Naive B cell (primary cell): ENCODE results near the gene ACADS. TPM values are rescaled to one million over a fixed set of nuclear protein-coding genes. Genes with fewer than 3 reads are reported as not detected.

Source experiments
- ATAC-seq, 2 donors: fragments of 150-1000 bp; cut with Tn5 transposase; 2 replicates each; pipeline ENCODE4 v1.10.0; 2021; ENCODE audit warnings: low read depth in 2 of 2, mild to moderate bottlenecking in 2 of 2, moderate library complexity in 2 of 2
- DNase-seq: peaks from one replicate; pipeline ENCODE4 v3.0.0; 2022
- H3K27ac Mint-ChIP-seq, 6 donors: one replicate each; pipeline ENCODE4 v1.8.0; 2020 to 2022; ENCODE audit warnings: mild to moderate bottlenecking in 6 of 6, mixed read lengths in 6 of 6, moderate library complexity in 5 of 6, inconsistent platforms in 2 of 6
- H3K27me3 Mint-ChIP-seq, 3 donors: one replicate each; pipeline ENCODE4 v1.8.0; 2021 to 2022; ENCODE audit warnings: mixed read lengths in 3 of 3, mild to moderate bottlenecking in 1 of 3
- H3K36me3 Mint-ChIP-seq, 2 donors: one replicate each; pipeline ENCODE4 v1.8.0; 2020 to 2022; ENCODE audit warnings: mixed read lengths in 2 of 2, inconsistent platforms in 1 of 2, mild to moderate bottlenecking in 1 of 2
- H3K4me1 Mint-ChIP-seq, 3 donors: one replicate each; pipeline ENCODE4 v1.8.0; 2020 to 2022; ENCODE audit warnings: mixed read lengths in 3 of 3, inconsistent platforms in 1 of 3, mild to moderate bottlenecking in 1 of 3, moderate library complexity in 1 of 3
- H3K4me3 Mint-ChIP-seq, 8 donors: one replicate each; pipeline ENCODE4 v1.8.0; 2020 to 2022; ENCODE audit warnings: mild to moderate bottlenecking in 8 of 8, mixed read lengths in 8 of 8, moderate library complexity in 8 of 8, inconsistent platforms in 2 of 8
- H3K9me3 Mint-ChIP-seq, 7 donors: one replicate each; pipeline ENCODE4 v1.8.0; 2020 to 2022; ENCODE audit warnings: mixed read lengths in 7 of 7, mild to moderate bottlenecking in 5 of 7, inconsistent platforms in 2 of 7, moderate library complexity in 1 of 7
- polyA plus RNA-seq, 6 donors: library from polyadenylated mRNA; unstranded; fragments of 300-500 nt; fragmentation: Illumina TruSeq; gene quantifications; one replicate each; pipeline ENCODE4 v1.2.3, GENCODE V29; 2021; ENCODE audit warnings: low read depth in 6 of 6

The ACADS gene
- polyA plus RNA-seq, 6 donors from 2014 or later, result 3.4 to 17.4 (median 7.7) TPM

DNA sequence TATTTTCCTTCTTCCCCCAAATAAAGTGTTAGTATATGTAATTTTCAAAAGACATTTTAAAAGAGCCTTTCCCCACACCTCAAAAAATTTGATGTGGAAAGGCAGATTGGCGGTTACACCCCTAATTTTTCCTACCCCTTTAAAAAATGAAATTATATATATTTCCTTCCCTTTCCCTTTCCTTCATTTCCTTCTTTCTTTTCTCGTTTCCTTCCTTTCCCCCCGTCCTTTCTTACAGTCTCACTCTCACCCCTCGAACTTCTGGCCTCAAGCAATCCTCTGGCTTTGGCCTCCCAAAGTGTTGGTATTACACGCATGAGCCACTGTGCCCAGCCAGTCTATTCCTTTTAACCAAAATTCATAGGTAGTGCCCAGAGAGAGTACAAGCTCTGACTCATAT is 19.6 kb upstream of the ACADS start:
- peaks cover 2 to 10% of the 10 kb centered on the region in 2 donors for H3K36me3 Mint-ChIP-seq
- DNase-seq, result no peak
- H3K27me3 Mint-ChIP-seq, result no peaks in the 10 kb centered on the region
- no peak overlapping the region for H3K4me3 Mint-ChIP-seq
- no peaks in the 10 kb centered on the region for H3K9me3 Mint-ChIP-seq
- peaks cover 7 to 11% (median 8%) of the 10 kb centered on the region in 3 donors for H3K4me1 Mint-ChIP-seq
- ATAC-seq, result no peak
- no peak overlapping the region for H3K27ac Mint-ChIP-seq

DNA sequence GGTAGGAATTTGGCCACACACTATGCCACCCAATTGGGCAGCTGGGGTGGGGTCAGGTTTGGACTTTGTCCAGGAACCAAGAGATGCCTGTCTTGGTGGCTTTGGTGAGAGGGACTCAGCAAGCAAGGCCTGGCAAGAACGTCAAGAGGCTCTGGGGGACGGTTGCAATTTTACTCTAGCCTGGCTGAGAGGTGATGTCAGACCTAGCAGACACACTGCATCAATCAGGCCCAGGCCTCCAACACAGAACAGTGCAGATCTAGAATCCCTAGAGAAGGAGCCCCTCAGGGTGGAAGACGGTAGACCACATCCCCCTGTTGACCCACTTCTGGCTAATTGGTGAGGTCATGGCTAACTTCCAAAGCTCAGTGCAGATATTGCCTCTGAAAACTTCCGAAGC is 17.0 kb upstream of the ACADS start:
- Mint-ChIP-seq H3K36me3 (peaks cover 0 to 4% of the 10 kb centered on the region in 2 donors), H3K4me3 (peak overlapping the region in 4 of 8 donors; percentile 4 to 96 (median 66)), H3K4me1 (peaks cover 16 to 27% (median 18%) of the 10 kb centered on the region in 3 donors), H3K27ac (peak overlapping the region in 1 of 6 donors; percentile 11), H3K9me3 (no peaks in the 10 kb centered on the region), H3K27me3 (no peaks in the 10 kb centered on the region)
- DNase-seq (no peak), ATAC-seq (no peak)

DNA sequence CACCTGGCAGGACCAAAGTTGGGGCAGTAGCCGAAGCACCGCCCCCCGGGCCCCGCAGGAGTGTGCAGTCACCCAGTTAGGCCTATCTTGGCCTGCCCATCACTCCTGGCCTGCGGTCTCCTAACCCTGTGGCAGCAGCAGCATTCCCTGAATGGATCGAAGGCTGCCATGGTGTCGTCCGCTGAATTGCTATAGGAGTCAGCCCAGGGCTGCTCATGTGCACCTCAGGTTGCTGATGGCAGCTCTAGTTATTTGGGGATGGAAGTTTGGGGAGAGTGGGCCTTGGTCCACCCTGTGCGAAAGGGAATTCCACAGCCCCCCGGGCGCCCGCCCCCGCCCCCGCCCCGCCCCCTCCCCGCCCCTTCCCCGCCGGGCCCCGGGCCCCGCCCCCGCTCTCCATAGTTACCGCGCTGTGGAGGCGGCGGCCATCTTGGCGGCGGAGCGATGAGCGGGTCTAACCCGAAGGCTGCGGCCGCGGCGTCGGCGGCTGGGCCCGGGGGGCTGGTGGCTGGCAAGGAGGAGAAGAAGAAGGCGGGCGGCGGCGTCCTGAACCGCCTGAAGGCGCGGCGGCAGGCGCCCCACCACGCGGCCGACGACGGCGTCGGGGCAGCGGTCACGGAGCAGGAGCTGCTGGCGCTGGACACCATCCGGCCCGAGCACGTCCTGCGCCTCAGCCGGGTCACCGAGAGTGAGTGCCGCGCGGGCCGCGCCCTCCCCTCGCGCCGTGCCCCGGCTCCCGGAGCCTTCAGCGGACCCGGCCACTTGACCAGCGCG is 15.4 kb upstream of the ACADS start, which contains the start of gene UNC119B:
TSS of gene UNC119B (plus strand) at position 428 of the 774 bp plus-strand sequence. CDS start at position 445, 17 bp downstream.
- Mint-ChIP-seq H3K36me3 (peaks cover 0 to 6% of the 10 kb centered on the region in 2 donors), H3K9me3 (no peaks in the 10 kb centered on the region), H3K4me3 (peak within 1 kb of the TSS; percentile 85 to 96 (median 89)), H3K27me3 (no peaks in the 10 kb centered on the region), H3K27ac (peak within 1 kb of the TSS; percentile 44 to 93 (median 86)), H3K4me1 (peaks cover 22 to 30% (median 22%) of the 10 kb centered on the region in 3 donors)
- ATAC-seq, result peak; percentile 86 to 88
- peak; percentile 68 for DNase-seq

DNA sequence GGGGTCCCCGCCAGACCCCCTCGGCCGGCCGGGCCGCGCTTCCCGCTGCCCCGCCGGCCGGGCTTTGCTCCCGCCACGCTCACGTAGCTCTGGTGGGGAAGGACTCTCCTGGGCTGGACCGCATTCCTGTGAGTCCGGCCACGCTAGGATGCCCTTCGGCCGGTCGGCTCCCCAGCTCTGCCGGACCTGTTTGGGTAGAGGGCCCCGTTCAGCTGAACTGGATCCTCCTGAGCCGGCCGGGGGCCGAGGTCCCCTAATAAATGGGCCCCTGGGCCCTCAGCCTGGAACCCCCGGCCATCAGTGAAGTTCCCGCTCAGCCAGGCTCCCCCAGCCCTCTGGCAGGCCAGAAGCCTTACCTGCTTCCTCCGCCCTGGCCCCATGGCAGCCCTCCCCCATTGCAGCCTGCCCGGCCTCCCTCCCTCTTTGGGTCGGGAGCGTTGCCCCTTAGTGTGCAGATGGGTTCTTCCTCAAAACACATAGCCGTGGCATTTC is 14.8 kb upstream of the ACADS start:
- ATAC-seq, result peak; percentile 44 to 55
- Mint-ChIP-seq H3K9me3 (no peaks in the 10 kb centered on the region), H3K4me3 (peak overlapping the region; percentile 85 to 96 (median 89)), H3K27me3 (no peaks in the 10 kb centered on the region), H3K36me3 (peaks cover 0 to 6% of the 10 kb centered on the region in 2 donors), H3K4me1 (peaks cover 22 to 30% (median 22%) of the 10 kb centered on the region in 3 donors), H3K27ac (peak overlapping the region in 5 of 6 donors; percentile 60 to 91 (median 87))
- DNase-seq, result peak; percentile 40

DNA sequence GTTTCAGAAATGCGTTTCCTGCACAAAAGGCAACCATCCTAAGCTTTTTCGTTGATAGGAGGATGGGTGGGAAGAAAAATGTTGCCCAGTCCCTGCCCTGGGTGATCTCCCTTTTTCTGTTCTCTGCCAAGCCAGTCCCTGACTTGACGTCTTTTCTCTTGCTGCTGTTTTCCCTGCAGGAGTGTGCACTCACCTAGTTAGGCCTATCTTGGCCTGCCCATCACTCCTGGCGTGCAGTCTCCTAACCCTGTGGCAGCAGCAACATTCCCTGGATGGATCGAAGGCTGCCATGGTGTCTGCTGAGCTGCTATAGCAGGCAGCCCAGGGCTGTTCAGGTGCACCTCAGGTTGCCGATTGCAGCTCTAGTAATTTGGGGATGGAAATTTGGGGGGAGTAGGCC is 14.2 kb upstream of the ACADS start:
- peak overlapping the region; percentile 85 to 96 (median 89) for H3K4me3 Mint-ChIP-seq
- peak overlapping the region in 4 of 6 donors; percentile 63 to 91 (median 86) for H3K27ac Mint-ChIP-seq
- ATAC-seq, result no peak
- H3K27me3 Mint-ChIP-seq, result no peaks in the 10 kb centered on the region
- peaks cover 4 to 8% of the 10 kb centered on the region in 2 donors for H3K36me3 Mint-ChIP-seq
- no peaks in the 10 kb centered on the region for H3K9me3 Mint-ChIP-seq
- no peak for DNase-seq
- H3K4me1 Mint-ChIP-seq, result peaks cover 22 to 30% (median 25%) of the 10 kb centered on the region in 3 donors

GRCh38 chr12:120712610-120713009 is 13.0 kb upstream of the ACADS start:
- Mint-ChIP-seq H3K4me3 (peak overlapping the region in 2 of 8 donors; percentile 88 to 96), H3K27me3 (no peaks in the 10 kb centered on the region), H3K27ac (peak overlapping the region in 1 of 6 donors; percentile 84), H3K36me3 (peaks cover 9 to 13% of the 10 kb centered on the region in 2 donors), H3K9me3 (no peaks in the 10 kb centered on the region), H3K4me1 (peaks cover 22 to 30% (median 26%) of the 10 kb centered on the region in 3 donors)
- no peak for ATAC-seq
- DNase-seq, result no peak

- peak; percentile 76 for DNase-seq
- peaks cover 18 to 23% of the 10 kb centered on the region in 2 donors for H3K36me3 Mint-ChIP-seq
- H3K27me3 Mint-ChIP-seq, result no peaks in the 10 kb centered on the region
- H3K4me3 Mint-ChIP-seq, result peak overlapping the region in 2 of 8 donors; percentile 70 to 96
- H3K9me3 Mint-ChIP-seq, result no peaks in the 10 kb centered on the region
- peaks cover 22 to 31% (median 30%) of the 10 kb centered on the region in 3 donors for H3K4me1 Mint-ChIP-seq
- ATAC-seq, result peak; percentile 60 to 70
- H3K27ac Mint-ChIP-seq, result peak overlapping the region in 2 of 6 donors; percentile 30 to 44
Observed at GRCh38 chr12:120713861-120714482, 11.7 kb upstream of the ACADS start.

GRCh38 chr12:120718055-120718454 is 7.6 kb upstream of the ACADS start:
- Mint-ChIP-seq H3K4me3 (no peak overlapping the region), H3K4me1 (peaks cover 22 to 40% (median 25%) of the 10 kb centered on the region in 3 donors), H3K27me3 (no peaks in the 10 kb centered on the region), H3K9me3 (no peaks in the 10 kb centered on the region), H3K36me3 (peaks cover 29 to 48% of the 10 kb centered on the region in 2 donors), H3K27ac (no peak overlapping the region)
- DNase-seq (no peak), ATAC-seq (no peak)

GRCh38 chr12:120719072-120719471 is 6.6 kb upstream of the ACADS start:
- Mint-ChIP-seq H3K4me3 (peak overlapping the region in 2 of 8 donors; percentile 21 to 23), H3K4me1 (peaks cover 18 to 36% (median 20%) of the 10 kb centered on the region in 3 donors), H3K9me3 (no peaks in the 10 kb centered on the region), H3K27me3 (no peaks in the 10 kb centered on the region), H3K36me3 (peaks cover 29 to 44% of the 10 kb centered on the region in 2 donors), H3K27ac (no peak overlapping the region)
- ATAC-seq, result no peak
- no peak for DNase-seq

DNA sequence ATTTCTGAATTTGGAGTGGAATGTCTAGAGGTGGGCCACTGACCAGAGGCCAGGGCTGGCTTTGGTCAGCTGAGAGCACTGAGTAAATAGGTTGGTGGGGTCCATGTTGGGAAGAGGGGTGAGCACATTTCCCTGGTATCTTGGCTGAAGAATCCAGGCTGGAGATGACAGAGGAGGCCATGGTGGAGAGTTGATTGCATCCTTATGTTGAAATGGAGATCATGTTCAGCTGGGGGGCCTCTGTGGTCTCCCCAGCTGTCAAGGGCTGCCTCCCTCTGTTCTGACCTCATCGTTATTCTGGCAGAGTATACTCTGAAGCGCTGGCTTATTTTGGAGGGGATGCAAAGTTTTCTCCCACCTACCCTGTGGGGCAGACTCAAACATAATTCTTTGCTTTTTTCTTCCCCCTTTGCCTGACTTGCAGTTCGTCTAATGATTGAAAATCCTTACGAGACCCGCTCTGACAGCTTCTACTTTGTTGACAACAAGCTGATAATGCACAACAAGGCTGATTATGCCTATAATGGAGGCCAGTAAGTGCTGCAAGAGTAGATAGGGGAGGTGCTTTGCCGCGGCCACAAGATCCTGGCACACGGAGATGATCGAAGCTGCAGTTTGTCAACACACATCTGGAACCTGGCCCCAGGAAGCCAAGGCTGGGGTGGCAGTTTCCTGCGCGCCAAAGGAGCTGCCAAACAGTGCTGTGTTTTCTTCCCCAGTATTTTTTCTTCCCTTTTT is 6.0 kb upstream of the ACADS start:
- Mint-ChIP-seq H3K4me3 (peak overlapping the region in 2 of 8 donors; percentile 21 to 23), H3K4me1 (peaks cover 17 to 37% (median 22%) of the 10 kb centered on the region in 3 donors), H3K9me3 (no peaks in the 10 kb centered on the region), H3K36me3 (peaks cover 29 to 43% of the 10 kb centered on the region in 2 donors), H3K27me3 (no peaks in the 10 kb centered on the region), H3K27ac (no peak overlapping the region)
- DNase-seq, result no peak
- no peak for ATAC-seq

GRCh38 chr12:120720234-120720986 is 5.2 kb upstream of the ACADS start:
- H3K36me3 Mint-ChIP-seq, result peaks cover 29 to 43% of the 10 kb centered on the region in 2 donors
- no peaks in the 10 kb centered on the region for H3K9me3 Mint-ChIP-seq
- ATAC-seq (no peak), DNase-seq (no peak)
- H3K4me1 Mint-ChIP-seq, result peaks cover 23 to 45% (median 29%) of the 10 kb centered on the region in 3 donors
- H3K4me3 Mint-ChIP-seq, result no peak overlapping the region
- no peaks in the 10 kb centered on the region for H3K27me3 Mint-ChIP-seq
- H3K27ac Mint-ChIP-seq, result peak overlapping the region in 1 of 6 donors; percentile 49

GRCh38 chr12:120720987-120721801 is 4.4 kb upstream of the ACADS start:
- Mint-ChIP-seq H3K27ac (peak overlapping the region in 2 of 6 donors; percentile 49 to 85), H3K4me3 (peak overlapping the region in 1 of 8 donors; percentile 39), H3K9me3 (no peaks in the 10 kb centered on the region), H3K36me3 (peaks cover 27 to 43% of the 10 kb centered on the region in 2 donors), H3K4me1 (peaks cover 28 to 50% (median 33%) of the 10 kb centered on the region in 3 donors), H3K27me3 (no peaks in the 10 kb centered on the region)
- ATAC-seq (no peak), DNase-seq (no peak)
